HepG2 (cell line): Measurements from ENCODE around the gene SLC6A7. TPM values are rescaled to one million over a fixed set of nuclear protein-coding genes. Genes with fewer than 3 reads are reported as not detected.
A peak's percentile ranks its signal among the peaks of the same experiment; 100 is the strongest.

Source experiments
- HOXA3 ChIP-seq: sonication (generic); formaldehyde crosslinking; IDR thresholded peaks from 2 replicates; pipeline ENCODE4 v1.5.0; 2020; ENCODE audit warnings: missing genetic modification reagents
- KDM4B ChIP-seq: sonication (generic); formaldehyde crosslinking; IDR thresholded peaks from 2 replicates; pipeline ENCODE4 v1.4.0; 2020; ENCODE audit warnings: missing genetic modification reagents
- MAFG ChIP-seq: sonication (generic); formaldehyde crosslinking; IDR thresholded peaks from 2 replicates; pipeline ENCODE4 v1.5.1; 2020; ENCODE audit warnings: mild to moderate bottlenecking, missing genetic modification reagents
- MEF2D ChIP-seq: sonication (generic); formaldehyde crosslinking; IDR thresholded peaks from 2 replicates; pipeline ENCODE4 v1.5.1; 2020; ENCODE audit warnings: mild to moderate bottlenecking, missing genetic modification reagents
- NCOA2 ChIP-seq: sonication (generic); formaldehyde crosslinking; IDR thresholded peaks from 2 replicates; pipeline ENCODE4 v1.8.0; 2022; ENCODE audit warnings: inconsistent platforms
- RNF2 ChIP-seq: fragments of 450-650 bp; conservative IDR thresholded peaks from 2 replicates; pipeline ENCODE4 v1.6.1; 2016; ENCODE audit warnings: low read depth
- TCF7L2 ChIP-seq: IDR thresholded peaks from 2 replicates; pipeline ENCODE4 v1.6.1; 2011; ENCODE audit warnings: mild to moderate bottlenecking, low read depth, low read length, moderate library complexity
- ZFP37 ChIP-seq: sonication (generic); formaldehyde crosslinking; IDR thresholded peaks from 2 replicates; pipeline ENCODE4 v1.4.0; 2020; ENCODE audit warnings: missing genetic modification reagents, borderline replicate concordance
- ZNF121 ChIP-seq: sonication (generic); formaldehyde crosslinking; IDR thresholded peaks from 2 replicates; pipeline ENCODE4 v1.5.0; 2020; ENCODE audit warnings: mild to moderate bottlenecking, missing genetic modification reagents
- ZNF496 ChIP-seq: sonication (generic); formaldehyde crosslinking; IDR thresholded peaks from 2 replicates; pipeline ENCODE4 v1.8.1; 2023; ENCODE audit warnings: mild to moderate bottlenecking, moderate library complexity, missing genetic modification reagents; ENCODE audit not compliant: insufficient replicate concordance
- polyA plus RNA-seq, 8 experiments: library from polyadenylated mRNA; depleted of rRNA in 3 of 8; stranded (reverse) in 7 of 8; unstranded in 1 of 8; fragments of >200 nt; fragmentation: Illumina TruSeq in 4 of 8; extraction: Trizol in 4 of 8; gene quantifications; 2 replicates each; pipeline versions ENCODE4 v1.2.1 to v1.2.3, GENCODE V29; 2011 to 2016; ENCODE audit warnings: low read depth in 4 of 8, missing spikeins in 1 of 8, mixed read lengths in 1 of 8; ENCODE audit not compliant: insufficient read depth in 1 of 8
- total RNA-seq, 5 experiments: library from RNA; depleted of rRNA; stranded (reverse); fragments of >200 nt; fragmentation: Illumina TruSeq; extraction: Trizol; gene quantifications; 2 replicates each; pipeline ENCODE4 v1.2.3, GENCODE V29; 2016; ENCODE audit warnings: low read depth in 1 of 5
- TF ChIP-seq, protein P1 (sequence below): sonication (generic); formaldehyde crosslinking; IDR thresholded peaks from 2 replicates; pipeline ENCODE4 v1.4.0; 2020; ENCODE audit warnings: missing genetic modification reagents
- TF ChIP-seq, protein P2 (sequence below), 2 experiments: sonication (generic) in 1 of 2; formaldehyde crosslinking in 1 of 2; IDR thresholded peaks; 2 replicates each; pipeline versions ENCODE4 v1.4.0 to v1.6.1; 2018 to 2020; ENCODE audit warnings: missing genetic modification reagents in 2 of 2, borderline replicate concordance in 1 of 2, low read depth in 1 of 2, mild to moderate bottlenecking in 1 of 2, missing biosample characterization in 1 of 2
- TF ChIP-seq, protein P3 (sequence below): sonication (generic); formaldehyde crosslinking; IDR thresholded peaks from 2 replicates; pipeline ENCODE4 v1.8.0; 2022; ENCODE audit warnings: mild to moderate bottlenecking, missing genetic modification reagents, borderline replicate concordance
- TF ChIP-seq, protein P4 (sequence below): sonication (generic); formaldehyde crosslinking; IDR thresholded peaks from 2 replicates; pipeline ENCODE4 v1.5.1; 2020; ENCODE audit warnings: mild to moderate bottlenecking, missing genetic modification reagents, borderline replicate concordance
- TF ChIP-seq, protein P5 (sequence below): conservative IDR thresholded peaks from 2 replicates; pipeline ENCODE4 v1.6.1; 2018; ENCODE audit warnings: missing genetic modification reagents

SLC6A7 gene
- total and polyA plus RNA-seq, 2 of the 13 experiments (the other 11 are each of a cell fraction or from before 2014, with no cell fraction given): not detected

DNA sequence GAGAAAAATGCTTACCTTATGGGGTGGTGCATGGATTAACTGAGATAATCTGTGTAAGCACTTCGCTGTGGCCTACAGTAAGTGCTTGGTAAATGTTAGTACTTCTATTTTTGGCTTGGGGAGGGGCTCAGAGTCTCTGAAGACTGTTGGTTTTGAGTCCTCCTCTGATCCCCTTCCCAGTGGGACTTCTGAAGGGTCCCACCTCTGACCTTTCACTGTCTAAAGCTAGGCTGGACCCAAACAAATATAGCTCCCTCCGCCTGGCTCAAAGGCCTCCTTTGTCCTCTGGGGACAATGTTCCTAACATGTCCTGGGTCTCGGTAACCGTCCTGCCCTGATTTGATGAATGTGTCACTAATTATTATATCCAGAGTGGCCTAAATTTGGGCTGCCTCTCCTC, 64.9 kb downstream of the SLC6A7 start (continued):
- TF ChIP-seq ZNF121 (CRISPR knock-in tag) (no peak), MEF2D (CRISPR knock-in tag) (peak; percentile 39; the same call in 1 of the 2 replicates), TCF7L2 (no peak), RNF2 (no peak), HOXA3 (CRISPR knock-in tag) (no peak), ZNF496 (CRISPR knock-in tag) (no peak), MAFG (CRISPR knock-in tag) (no peak), NCOA2 (CRISPR knock-in tag) (peak; percentile 77; the same call in 1 of the 2 replicates), ZFP37 (CRISPR knock-in tag) (no peak), KDM4B (CRISPR knock-in tag) (no peak)
- TF ChIP-seq, protein P1, sequence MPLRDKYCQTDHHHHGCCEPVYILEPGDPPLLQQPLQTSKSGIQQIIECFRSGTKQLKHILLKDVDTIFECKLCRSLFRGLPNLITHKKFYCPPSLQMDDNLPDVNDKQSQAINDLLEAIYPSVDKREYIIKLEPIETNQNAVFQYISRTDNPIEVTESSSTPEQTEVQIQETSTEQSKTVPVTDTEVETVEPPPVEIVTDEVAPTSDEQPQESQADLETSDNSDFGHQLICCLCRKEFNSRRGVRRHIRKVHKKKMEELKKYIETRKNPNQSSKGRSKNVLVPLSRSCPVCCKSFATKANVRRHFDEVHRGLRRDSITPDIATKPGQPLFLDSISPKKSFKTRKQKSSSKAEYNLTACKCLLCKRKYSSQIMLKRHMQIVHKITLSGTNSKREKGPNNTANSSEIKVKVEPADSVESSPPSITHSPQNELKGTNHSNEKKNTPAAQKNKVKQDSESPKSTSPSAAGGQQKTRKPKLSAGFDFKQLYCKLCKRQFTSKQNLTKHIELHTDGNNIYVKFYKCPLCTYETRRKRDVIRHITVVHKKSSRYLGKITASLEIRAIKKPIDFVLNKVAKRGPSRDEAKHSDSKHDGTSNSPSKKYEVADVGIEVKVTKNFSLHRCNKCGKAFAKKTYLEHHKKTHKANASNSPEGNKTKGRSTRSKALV: no peak
- TF ChIP-seq, protein P2, sequence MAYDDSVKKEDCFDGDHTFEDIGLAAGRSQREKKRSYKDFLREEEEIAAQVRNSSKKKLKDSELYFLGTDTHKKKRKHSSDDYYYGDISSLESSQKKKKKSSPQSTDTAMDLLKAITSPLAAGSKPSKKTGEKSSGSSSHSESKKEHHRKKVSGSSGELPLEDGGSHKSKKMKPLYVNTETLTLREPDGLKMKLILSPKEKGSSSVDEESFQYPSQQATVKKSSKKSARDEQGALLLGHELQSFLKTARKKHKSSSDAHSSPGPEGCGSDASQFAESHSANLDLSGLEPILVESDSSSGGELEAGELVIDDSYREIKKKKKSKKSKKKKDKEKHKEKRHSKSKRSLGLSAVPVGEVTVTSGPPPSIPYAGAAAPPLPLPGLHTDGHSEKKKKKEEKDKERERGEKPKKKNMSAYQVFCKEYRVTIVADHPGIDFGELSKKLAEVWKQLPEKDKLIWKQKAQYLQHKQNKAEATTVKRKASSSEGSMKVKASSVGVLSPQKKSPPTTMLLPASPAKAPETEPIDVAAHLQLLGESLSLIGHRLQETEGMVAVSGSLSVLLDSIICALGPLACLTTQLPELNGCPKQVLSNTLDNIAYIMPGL (CRISPR knock-in tag; IDR thresholded peaks at IDR 0.05; ENCODE audit: borderline replicate concordance in 1 of 2, low read depth in 1 of 2): no peak
- TF ChIP-seq, protein P3, sequence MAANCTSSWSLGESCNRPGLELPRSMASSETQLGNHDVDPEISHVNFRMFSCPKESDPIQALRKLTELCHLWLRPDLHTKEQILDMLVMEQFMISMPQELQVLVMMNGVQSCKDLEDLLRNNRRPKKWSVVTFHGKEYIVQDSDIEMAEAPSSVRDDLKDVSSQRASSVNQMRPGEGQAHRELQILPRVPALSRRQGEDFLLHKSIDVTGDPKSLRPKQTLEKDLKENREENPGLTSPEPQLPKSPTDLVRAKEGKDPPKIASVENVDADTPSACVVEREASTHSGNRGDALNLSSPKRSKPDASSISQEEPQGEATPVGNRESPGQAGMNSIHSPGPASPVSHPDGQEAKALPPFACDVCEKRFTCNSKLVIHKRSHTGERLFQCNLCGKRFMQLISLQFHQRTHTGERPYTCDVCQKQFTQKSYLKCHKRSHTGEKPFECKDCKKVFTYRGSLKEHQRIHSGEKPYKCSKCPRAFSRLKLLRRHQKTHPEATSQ (CRISPR knock-in tag): no peak
- TF ChIP-seq, protein P4, sequence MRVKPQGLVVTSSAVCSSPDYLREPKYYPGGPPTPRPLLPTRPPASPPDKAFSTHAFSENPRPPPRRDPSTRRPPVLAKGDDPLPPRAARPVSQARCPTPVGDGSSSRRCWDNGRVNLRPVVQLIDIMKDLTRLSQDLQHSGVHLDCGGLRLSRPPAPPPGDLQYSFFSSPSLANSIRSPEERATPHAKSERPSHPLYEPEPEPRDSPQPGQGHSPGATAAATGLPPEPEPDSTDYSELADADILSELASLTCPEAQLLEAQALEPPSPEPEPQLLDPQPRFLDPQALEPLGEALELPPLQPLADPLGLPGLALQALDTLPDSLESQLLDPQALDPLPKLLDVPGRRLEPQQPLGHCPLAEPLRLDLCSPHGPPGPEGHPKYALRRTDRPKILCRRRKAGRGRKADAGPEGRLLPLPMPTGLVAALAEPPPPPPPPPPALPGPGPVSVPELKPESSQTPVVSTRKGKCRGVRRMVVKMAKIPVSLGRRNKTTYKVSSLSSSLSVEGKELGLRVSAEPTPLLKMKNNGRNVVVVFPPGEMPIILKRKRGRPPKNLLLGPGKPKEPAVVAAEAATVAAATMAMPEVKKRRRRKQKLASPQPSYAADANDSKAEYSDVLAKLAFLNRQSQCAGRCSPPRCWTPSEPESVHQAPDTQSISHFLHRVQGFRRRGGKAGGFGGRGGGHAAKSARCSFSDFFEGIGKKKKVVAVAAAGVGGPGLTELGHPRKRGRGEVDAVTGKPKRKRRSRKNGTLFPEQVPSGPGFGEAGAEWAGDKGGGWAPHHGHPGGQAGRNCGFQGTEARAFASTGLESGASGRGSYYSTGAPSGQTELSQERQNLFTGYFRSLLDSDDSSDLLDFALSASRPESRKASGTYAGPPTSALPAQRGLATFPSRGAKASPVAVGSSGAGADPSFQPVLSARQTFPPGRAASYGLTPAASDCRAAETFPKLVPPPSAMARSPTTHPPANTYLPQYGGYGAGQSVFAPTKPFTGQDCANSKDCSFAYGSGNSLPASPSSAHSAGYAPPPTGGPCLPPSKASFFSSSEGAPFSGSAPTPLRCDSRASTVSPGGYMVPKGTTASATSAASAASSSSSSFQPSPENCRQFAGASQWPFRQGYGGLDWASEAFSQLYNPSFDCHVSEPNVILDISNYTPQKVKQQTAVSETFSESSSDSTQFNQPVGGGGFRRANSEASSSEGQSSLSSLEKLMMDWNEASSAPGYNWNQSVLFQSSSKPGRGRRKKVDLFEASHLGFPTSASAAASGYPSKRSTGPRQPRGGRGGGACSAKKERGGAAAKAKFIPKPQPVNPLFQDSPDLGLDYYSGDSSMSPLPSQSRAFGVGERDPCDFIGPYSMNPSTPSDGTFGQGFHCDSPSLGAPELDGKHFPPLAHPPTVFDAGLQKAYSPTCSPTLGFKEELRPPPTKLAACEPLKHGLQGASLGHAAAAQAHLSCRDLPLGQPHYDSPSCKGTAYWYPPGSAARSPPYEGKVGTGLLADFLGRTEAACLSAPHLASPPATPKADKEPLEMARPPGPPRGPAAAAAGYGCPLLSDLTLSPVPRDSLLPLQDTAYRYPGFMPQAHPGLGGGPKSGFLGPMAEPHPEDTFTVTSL: no peak
- TF ChIP-seq, protein P5, sequence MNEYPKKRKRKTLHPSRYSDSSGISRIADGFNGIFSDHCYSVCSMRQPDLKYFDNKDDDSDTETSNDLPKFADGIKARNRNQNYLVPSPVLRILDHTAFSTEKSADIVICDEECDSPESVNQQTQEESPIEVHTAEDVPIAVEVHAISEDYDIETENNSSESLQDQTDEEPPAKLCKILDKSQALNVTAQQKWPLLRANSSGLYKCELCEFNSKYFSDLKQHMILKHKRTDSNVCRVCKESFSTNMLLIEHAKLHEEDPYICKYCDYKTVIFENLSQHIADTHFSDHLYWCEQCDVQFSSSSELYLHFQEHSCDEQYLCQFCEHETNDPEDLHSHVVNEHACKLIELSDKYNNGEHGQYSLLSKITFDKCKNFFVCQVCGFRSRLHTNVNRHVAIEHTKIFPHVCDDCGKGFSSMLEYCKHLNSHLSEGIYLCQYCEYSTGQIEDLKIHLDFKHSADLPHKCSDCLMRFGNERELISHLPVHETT (CRISPR knock-in tag): no peak
